Stimulated activated CD4-positive, alpha-beta T cell treated with anti-CD3 and anti-CD28 coated beads, Interleukin-2, amount 100 ng/mL, for 4 hours (primary cell): ENCODE data around the gene EXOC2.
"Not testable (repeated sequence)": the region's sequence is repeated elsewhere in the genome, so short reads cannot be mapped to it uniquely, and the experiment has no call there.

ENCODE experiments used
- DNase-seq: peaks from one replicate; pipeline ENCODE4 v3.0.0-alpha.2; 2020; ENCODE audit warnings: low read depth

Gene EXOC2

GRCh38 chr6:579339-579738 is 113.6 kb downstream of the EXOC2 start:
- no peak for DNase-seq

GRCh38 chr6:572596-573265 is 120.2 kb downstream of the EXOC2 start:
- DNase-seq, result no peak

GRCh38 chr6:571892-572291 is 121.0 kb downstream of the EXOC2 start:
- DNase-seq, result no peak

GRCh38 chr6:570825-571224 is 122.1 kb downstream of the EXOC2 start:
- no peak for DNase-seq

- DNase-seq, result no peak
These were observed 123.9 kb downstream of the EXOC2 start for GRCh38 chr6:568954-569523.

- no peak for DNase-seq
These were observed 124.9 kb downstream of the EXOC2 start for GRCh38 chr6:568085-568484.

GRCh38 chr6:563863-564262 is 129.1 kb downstream of the EXOC2 start:
- no peak for DNase-seq

- DNase-seq, result no peak
These were observed 130.8 kb downstream of the EXOC2 start for GRCh38 chr6:562052-562676.

- not testable (repeated sequence) for DNase-seq
These were observed 131.6 kb downstream of the EXOC2 start for GRCh38 chr6:561335-561734.

- no peak for DNase-seq
These were observed 134.0 kb downstream of the EXOC2 start for GRCh38 chr6:558959-559358.

GRCh38 chr6:558089-558488 is 134.8 kb downstream of the EXOC2 start:
- no peak for DNase-seq

- DNase-seq, result no peak
These were observed 141.0 kb downstream of the EXOC2 start for GRCh38 chr6:551829-552350.

- no peak for DNase-seq
These were observed 141.5 kb downstream of the EXOC2 start for GRCh38 chr6:551405-551804.

GRCh38 chr6:549906-550305 is 143.0 kb downstream of the EXOC2 start:
- DNase-seq, result no peak

GRCh38 chr6:548517-548916 is 144.4 kb downstream of the EXOC2 start:
- no peak for DNase-seq

- DNase-seq, result no peak
These were observed 144.8 kb downstream of the EXOC2 start for GRCh38 chr6:548091-548490.

GRCh38 chr6:540490-540889 is 152.4 kb downstream of the EXOC2 start:
- no peak for DNase-seq

GRCh38 chr6:537114-537513 is 155.8 kb downstream of the EXOC2 start:
- no peak for DNase-seq

GRCh38 chr6:530425-530824 is 162.5 kb downstream of the EXOC2 start:
- DNase-seq, result no peak

GRCh38 chr6:528989-529388 is 163.9 kb downstream of the EXOC2 start:
- DNase-seq, result no peak

GRCh38 chr6:527989-528673 is 164.8 kb downstream of the EXOC2 start:
- DNase-seq, result no peak

GRCh38 chr6:524803-525202 is 168.1 kb downstream of the EXOC2 start:
- DNase-seq, result peak; percentile 29

- no peak for DNase-seq
These were observed 172.1 kb downstream of the EXOC2 start for GRCh38 chr6:520820-521219.
